Astrocyte (in vitro differentiated cells and primary cell): ENCODE measurements around the gene CAPG.

Experiments used
- EZH2 ChIP-seq: IDR thresholded peaks from 2 replicates; pipeline ENCODE4 v1.6.1; 2012; ENCODE audit warnings: mild to moderate bottlenecking, low read length, inconsistent platforms; ENCODE audit not compliant: insufficient read depth
- TF ChIP-seq, protein P1 (sequence below): IDR thresholded peaks from 2 replicates; pipeline ENCODE4 v1.5.1; 2011; ENCODE audit warnings: low read depth, mild to moderate bottlenecking, inconsistent platforms, low read length, moderate library complexity; ENCODE audit not compliant: insufficient read depth

DNA sequence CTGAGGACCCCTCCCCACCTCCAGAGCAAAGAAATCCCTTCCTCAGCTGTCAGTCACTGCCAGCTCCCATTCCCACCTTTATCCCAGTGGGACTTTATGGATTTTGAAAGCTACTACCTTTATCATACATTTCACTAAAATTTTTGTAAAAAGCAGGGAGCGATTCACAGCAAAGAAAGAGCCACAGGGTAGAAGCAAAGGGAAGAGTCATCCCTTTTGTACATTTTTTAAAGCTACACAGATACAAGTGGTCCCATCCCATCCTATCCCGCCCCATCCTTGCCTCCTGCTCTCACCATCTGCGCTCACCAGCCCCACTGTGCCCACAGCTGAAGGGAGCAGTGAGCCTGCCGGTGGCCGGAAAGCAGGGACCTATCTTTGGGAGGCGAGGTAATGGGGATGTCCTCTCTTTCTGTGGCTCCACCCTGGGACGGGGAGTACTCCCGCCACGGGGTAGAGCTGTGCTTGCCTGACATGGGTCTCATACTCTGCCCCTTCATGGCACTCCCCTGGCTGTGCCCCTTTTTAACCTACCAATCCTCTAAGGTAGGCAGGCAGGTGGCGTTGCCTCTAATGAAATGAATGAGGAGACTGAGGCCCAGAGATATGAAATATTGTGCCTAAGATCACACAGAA lies 21.5 kb upstream of the CAPG start:
- TF ChIP-seq, protein P1, sequence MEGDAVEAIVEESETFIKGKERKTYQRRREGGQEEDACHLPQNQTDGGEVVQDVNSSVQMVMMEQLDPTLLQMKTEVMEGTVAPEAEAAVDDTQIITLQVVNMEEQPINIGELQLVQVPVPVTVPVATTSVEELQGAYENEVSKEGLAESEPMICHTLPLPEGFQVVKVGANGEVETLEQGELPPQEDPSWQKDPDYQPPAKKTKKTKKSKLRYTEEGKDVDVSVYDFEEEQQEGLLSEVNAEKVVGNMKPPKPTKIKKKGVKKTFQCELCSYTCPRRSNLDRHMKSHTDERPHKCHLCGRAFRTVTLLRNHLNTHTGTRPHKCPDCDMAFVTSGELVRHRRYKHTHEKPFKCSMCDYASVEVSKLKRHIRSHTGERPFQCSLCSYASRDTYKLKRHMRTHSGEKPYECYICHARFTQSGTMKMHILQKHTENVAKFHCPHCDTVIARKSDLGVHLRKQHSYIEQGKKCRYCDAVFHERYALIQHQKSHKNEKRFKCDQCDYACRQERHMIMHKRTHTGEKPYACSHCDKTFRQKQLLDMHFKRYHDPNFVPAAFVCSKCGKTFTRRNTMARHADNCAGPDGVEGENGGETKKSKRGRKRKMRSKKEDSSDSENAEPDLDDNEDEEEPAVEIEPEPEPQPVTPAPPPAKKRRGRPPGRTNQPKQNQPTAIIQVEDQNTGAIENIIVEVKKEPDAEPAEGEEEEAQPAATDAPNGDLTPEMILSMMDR, result no peak
- no peak for TF ChIP-seq EZH2
